Activated naive CD4-positive, alpha-beta T cell treated with anti-CD3 and anti-CD28 coated beads, Interleukin-2, amount 50 U/mL, for 72 hours (primary cell): ENCODE results near the gene MYO18B. TPM values are rescaled to one million over a fixed set of nuclear protein-coding genes. Genes with fewer than 3 reads are reported as not detected.

Experiments
- ATAC-seq, 2 donors: fragments of 150-1000 bp; cut with Tn5 transposase; 2 replicates each; pipeline ENCODE4 v1.10.0; 2021; ENCODE audit warnings: mild to moderate bottlenecking in 2 of 2, moderate library complexity in 2 of 2
- DNase-seq, 2 donors: peaks; one replicate each; pipeline ENCODE4 v3.0.0; 2021 to 2022; ENCODE audit warnings: low spot score in 2 of 2
- H3K27ac Mint-ChIP-seq, 2 donors: one replicate each; pipeline ENCODE4 v1.8.0; 2022; ENCODE audit warnings: mild to moderate bottlenecking in 2 of 2, mixed read lengths in 2 of 2
- H3K36me3 Mint-ChIP-seq, 2 donors: one replicate each; pipeline ENCODE4 v1.8.0; 2022; ENCODE audit warnings: mixed read lengths in 2 of 2
- H3K9me3 Mint-ChIP-seq, 2 donors: one replicate each; pipeline ENCODE4 v1.8.0; 2022; ENCODE audit warnings: mixed read lengths in 2 of 2
- total RNA-seq, 2 donors: library from RNA; stranded (reverse); gene quantifications; one replicate each; pipeline ENCODE4 v1.2.3, GENCODE V29; 2022

The MYO18B gene
- total RNA-seq, 2 donors from 2014 or later: 0.98 to 5.9 TPM

DNA sequence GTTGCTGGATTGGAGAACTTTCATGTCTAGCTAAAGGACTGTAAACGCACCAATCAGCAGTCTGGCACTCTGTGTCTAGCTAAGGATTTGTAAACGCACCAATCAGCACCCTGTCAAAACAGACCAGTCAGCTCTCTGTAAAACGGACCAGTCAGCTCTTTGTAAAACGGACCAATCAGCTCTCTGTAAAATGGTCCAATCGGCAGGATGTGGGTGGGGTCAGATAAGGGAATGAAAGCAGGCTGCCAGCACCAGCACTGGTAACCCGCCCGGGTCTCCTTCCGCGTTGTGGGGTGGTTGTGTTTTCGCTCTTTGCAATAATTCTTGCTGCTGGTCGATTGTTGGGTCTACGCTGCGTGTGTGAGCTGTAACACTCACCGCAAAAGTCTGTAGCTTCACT is 11.3 kb downstream of the MYO18B start:
- ATAC-seq (no peak), DNase-seq (no peak)
- Mint-ChIP-seq H3K9me3 (no peaks in the 10 kb centered on the region), H3K36me3 (peaks cover 0 to 10% of the 10 kb centered on the region in 2 donors), H3K27ac (peak overlapping the region in 1 of 2 donors; percentile 48)

- no peak overlapping the region for H3K27ac Mint-ChIP-seq
- peaks cover 0 to 10% of the 10 kb centered on the region in 2 donors for H3K36me3 Mint-ChIP-seq
- ATAC-seq: no peak
- no peak for DNase-seq
- H3K9me3 Mint-ChIP-seq: no peaks in the 10 kb centered on the region
These were observed 12.7 kb downstream of the MYO18B start for GRCh38 chr22:25754527-25755202.

DNA sequence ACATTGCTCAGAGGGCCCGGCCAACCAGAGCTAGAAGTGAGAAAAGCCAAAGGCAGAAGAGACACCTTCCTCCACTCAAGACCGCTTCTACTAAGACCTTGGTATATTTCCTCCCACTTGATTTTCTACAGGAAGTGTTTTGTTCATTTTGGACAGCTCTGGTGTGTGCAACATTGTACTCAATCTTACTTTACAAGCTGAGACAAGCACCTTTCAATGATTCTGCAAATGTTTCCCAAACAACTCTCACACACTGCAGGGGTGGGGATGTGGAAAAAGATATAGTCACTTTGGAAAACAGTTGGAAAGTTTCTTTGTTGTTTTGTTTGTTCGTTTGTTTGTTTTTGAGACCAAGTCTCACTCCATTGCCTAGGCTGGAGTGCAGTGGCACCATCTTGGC is 15.7 kb downstream of the MYO18B start:
- H3K27ac Mint-ChIP-seq: no peak overlapping the region
- DNase-seq (no peak), ATAC-seq (no peak)
- no peaks in the 10 kb centered on the region for H3K36me3 Mint-ChIP-seq
- no peaks in the 10 kb centered on the region for H3K9me3 Mint-ChIP-seq

- DNase-seq: no peak
- H3K9me3 Mint-ChIP-seq: no peaks in the 10 kb centered on the region
- no peak for ATAC-seq
- no peaks in the 10 kb centered on the region for H3K36me3 Mint-ChIP-seq
- no peak overlapping the region for H3K27ac Mint-ChIP-seq
These were observed 16.3 kb downstream of the MYO18B start for GRCh38 chr22:25758316-25758715.

DNA sequence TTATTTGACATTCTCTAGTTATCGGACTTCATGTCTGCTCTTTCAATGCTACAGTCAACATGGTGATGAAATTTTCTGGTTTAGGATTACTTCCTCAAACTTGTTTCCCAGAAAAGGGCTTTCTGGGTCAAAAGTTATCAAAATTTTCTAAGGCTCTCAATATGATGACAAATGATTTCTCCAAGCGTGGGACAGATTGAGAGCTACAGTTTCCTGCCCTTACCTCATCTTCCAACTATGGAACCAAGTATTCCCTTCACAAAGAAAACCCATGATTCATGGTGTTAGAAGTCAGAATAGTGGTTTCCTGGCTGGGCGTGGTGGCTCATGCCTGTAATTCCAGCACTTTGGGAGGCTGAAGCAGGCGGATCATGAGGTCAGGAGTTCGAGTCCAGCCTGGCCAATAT is 17.8 kb downstream of the MYO18B start:
- no peak for DNase-seq
- Mint-ChIP-seq H3K27ac (no peak overlapping the region), H3K36me3 (no peaks in the 10 kb centered on the region), H3K9me3 (no peaks in the 10 kb centered on the region)
- ATAC-seq: no peak

DNA sequence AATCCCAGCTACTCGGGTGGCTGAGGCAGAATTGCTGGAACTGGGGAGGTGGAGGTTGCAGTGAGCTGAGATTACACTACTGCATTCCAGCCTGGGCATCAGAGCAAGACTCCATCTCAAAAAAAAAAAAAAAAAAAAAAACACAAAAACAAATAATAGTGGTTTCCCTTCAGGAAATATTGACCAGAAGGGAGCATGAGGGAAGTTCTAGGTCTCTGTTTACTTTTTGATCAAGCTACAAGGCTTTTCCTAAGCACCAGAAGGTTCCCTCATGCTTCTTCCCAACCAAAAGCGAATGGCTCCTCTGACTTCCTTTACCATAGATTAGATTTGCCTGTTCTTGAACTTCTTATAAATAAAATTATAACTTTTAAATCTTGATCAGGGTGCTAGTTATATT is 18.3 kb downstream of the MYO18B start:
- Mint-ChIP-seq H3K27ac (no peak overlapping the region), H3K9me3 (no peaks in the 10 kb centered on the region), H3K36me3 (peaks cover 0 to 2% of the 10 kb centered on the region in 2 donors)
- ATAC-seq (no peak), DNase-seq (no peak)

- Mint-ChIP-seq H3K9me3 (peaks cover 4% of the 10 kb centered on the region in 2 donors), H3K36me3 (peaks cover 0 to 9% of the 10 kb centered on the region in 2 donors), H3K27ac (peak overlapping the region in 1 of 2 donors; percentile 4)
- ATAC-seq (no peak), DNase-seq (no peak)
These were observed 19.0 kb downstream of the MYO18B start for GRCh38 chr22:25760848-25761595.

DNA sequence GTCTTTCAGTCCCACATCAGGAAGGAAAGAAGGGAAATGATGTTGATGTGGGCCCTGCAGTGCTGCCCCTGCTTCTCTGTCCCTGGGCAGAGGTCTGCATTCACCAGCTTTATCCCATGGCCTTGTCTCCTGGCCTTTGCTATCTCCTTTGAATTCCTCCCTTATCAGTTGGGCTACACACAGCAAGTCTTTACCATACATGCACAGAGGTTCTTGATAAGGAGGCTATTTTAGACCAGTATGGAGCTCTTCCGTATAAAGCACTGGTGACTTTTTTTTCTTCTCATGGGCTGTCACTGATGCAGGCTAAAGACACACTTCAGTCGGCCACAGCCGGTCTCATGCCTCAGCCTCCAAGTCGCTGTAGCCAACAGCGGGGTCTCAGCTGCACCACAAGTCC is 20.2 kb downstream of the MYO18B start:
- DNase-seq (no peak), ATAC-seq (no peak)
- Mint-ChIP-seq H3K36me3 (peaks cover 9 to 20% of the 10 kb centered on the region in 2 donors), H3K9me3 (peaks cover 15 to 16% of the 10 kb centered on the region in 2 donors), H3K27ac (peak overlapping the region in 1 of 2 donors; percentile 73)

DNA sequence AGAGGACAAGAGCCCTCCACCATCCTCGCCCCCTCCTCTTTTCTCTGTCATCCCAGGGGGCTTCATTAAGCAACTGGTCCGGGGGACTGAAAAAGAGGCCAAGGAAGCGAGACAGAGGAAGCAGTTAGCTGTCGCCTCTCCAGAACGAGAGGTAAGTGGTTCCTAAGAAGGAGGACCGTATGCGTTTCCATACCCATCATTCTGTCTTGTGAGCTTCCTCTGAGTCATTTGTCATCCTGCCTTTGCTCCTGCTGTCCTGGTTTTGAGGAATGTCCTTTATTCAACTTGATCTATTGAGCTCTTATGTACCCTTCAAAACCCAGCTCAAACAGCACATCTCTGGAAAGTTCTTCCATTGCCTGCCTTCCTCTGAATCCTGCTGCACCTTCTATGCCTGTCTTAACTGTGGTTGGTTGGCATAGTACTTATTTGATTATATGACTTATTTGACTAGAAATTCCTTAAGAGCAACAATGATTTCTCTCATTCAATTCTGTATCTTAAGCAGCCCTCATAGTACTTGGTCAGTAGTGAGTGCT is 21.3 kb downstream of the MYO18B start:
- DNase-seq (no peak), ATAC-seq (no peak)
- peaks cover 9 to 32% of the 10 kb centered on the region in 2 donors for H3K36me3 Mint-ChIP-seq
- H3K9me3 Mint-ChIP-seq: peaks cover 16 to 23% of the 10 kb centered on the region in 2 donors
- H3K27ac Mint-ChIP-seq: no peak overlapping the region

- Mint-ChIP-seq H3K36me3 (peaks cover 9 to 43% of the 10 kb centered on the region in 2 donors), H3K9me3 (peaks cover 16 to 30% of the 10 kb centered on the region in 2 donors), H3K27ac (no peak overlapping the region)
- ATAC-seq: no peak
- no peak for DNase-seq
These were observed 22.5 kb downstream of the MYO18B start for GRCh38 chr22:25764270-25765015.

GRCh38 chr22:25765016-25765367 is 23.0 kb downstream of the MYO18B start:
- Mint-ChIP-seq H3K9me3 (peaks cover 16 to 36% of the 10 kb centered on the region in 2 donors), H3K36me3 (peaks cover 9 to 49% of the 10 kb centered on the region in 2 donors), H3K27ac (no peak overlapping the region)
- ATAC-seq: no peak
- DNase-seq: no peak

- Mint-ChIP-seq H3K9me3 (peaks cover 16 to 36% of the 10 kb centered on the region in 2 donors), H3K27ac (no peak overlapping the region), H3K36me3 (peaks cover 9 to 57% of the 10 kb centered on the region in 2 donors)
- ATAC-seq: no peak
- no peak for DNase-seq
These were observed 23.8 kb downstream of the MYO18B start for GRCh38 chr22:25765801-25766200.

DNA sequence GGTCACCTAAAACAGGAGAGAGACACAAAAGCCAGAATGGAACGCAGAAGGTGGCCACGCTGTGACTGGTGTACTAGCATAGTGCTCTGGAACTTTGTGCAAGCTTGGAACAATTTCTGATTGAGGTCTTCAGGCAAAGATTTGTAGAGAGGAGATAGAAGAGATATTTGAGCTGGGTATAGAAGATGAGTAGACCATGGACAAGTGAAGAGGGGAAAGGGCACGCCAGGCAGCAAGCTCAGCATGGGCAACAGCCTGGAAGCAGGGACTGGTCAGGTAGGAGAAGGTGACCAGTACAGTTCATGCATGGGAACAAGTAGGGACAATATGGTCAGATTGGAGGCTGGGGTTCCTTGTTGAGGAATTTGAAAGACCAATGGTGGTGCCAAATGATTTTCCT is 24.4 kb downstream of the MYO18B start:
- ATAC-seq: no peak
- H3K9me3 Mint-ChIP-seq: peaks cover 16 to 36% of the 10 kb centered on the region in 2 donors
- no peak overlapping the region for H3K27ac Mint-ChIP-seq
- H3K36me3 Mint-ChIP-seq: peaks cover 9 to 58% of the 10 kb centered on the region in 2 donors
- no peak for DNase-seq

- Mint-ChIP-seq H3K36me3 (peaks cover 9 to 56% of the 10 kb centered on the region in 2 donors), H3K9me3 (peaks cover 16 to 36% of the 10 kb centered on the region in 2 donors), H3K27ac (no peak overlapping the region)
- ATAC-seq: peak in 1 of 2 donors; percentile 13
- no peak for DNase-seq
These were observed 28.3 kb downstream of the MYO18B start for GRCh38 chr22:25770333-25770732.

GRCh38 chr22:25772288-25772687 is 30.3 kb downstream of the MYO18B start:
- peaks cover 0 to 18% of the 10 kb centered on the region in 2 donors for H3K9me3 Mint-ChIP-seq
- ATAC-seq: peak in 1 of 2 donors; percentile 14

GRCh38 chr22:25774575-25775026 is 32.6 kb downstream of the MYO18B start:
- Mint-ChIP-seq H3K9me3 (peaks cover 0 to 4% of the 10 kb centered on the region in 2 donors), H3K27ac (peak overlapping the region in 1 of 2 donors; percentile 34), H3K36me3 (peaks cover 0 to 14% of the 10 kb centered on the region in 2 donors)
- DNase-seq: peak in 1 of 2 donors; percentile 35
- no peak for ATAC-seq

More at GRCh38 chr22:25772288-25772687, 30.3 kb downstream of the MYO18B start:
- DNase-seq: no peak
- Mint-ChIP-seq H3K36me3 (peaks cover 0 to 37% of the 10 kb centered on the region in 2 donors), H3K27ac (peak overlapping the region in 1 of 2 donors; percentile 72)
